SK-N-SH (cell line): ENCODE measurements around the gene ATG3. TPM values are rescaled to one million over a fixed set of nuclear protein-coding genes. Genes with fewer than 3 reads are reported as not detected.

Source experiments
- CTCF ChIA-PET: fragments of 300-600, 350-600 bp; formaldehyde crosslinking; extraction: SDS; loops from one replicate; lab custom pipeline; 2021; lab: Yijun Ruan, JAX
- POLR2A ChIA-PET: fragments of 350-600 bp; sonication (Branson Sonifier 250); formaldehyde crosslinking; extraction: SDS; loops from one replicate; lab custom pipeline; 2020; ENCODE audit warnings: antibody characterized with exemption, inconsistent platforms; lab: Yijun Ruan, JAX
- DNase-seq: peaks from one replicate; pipeline ENCODE4 v3.0.0; 2012
- H2AFZ ChIP-seq: fragments of 200-600 bp; sonication (generic); 2 replicates; pipeline ENCODE4 v1.8.1; 2016; ENCODE audit warnings: antibody characterized with exemption, mild to moderate bottlenecking, low read depth
- H3F3A ChIP-seq: fragments of 200-600 bp; sonication (generic); replicated peaks from 2 replicates; pipeline ENCODE3; 2016; ENCODE audit warnings: antibody characterized with exemption, mild to moderate bottlenecking; ENCODE audit not compliant: insufficient read depth
- H3K27ac ChIP-seq, 2 experiments: fragments of 200-500 bp in 1 of 2; fragments of 200-600 bp in 1 of 2; sonication (Bioruptor generic) in 1 of 2; sonication (generic), shearing (Covaris generic) in 1 of 2; 2 replicates each; pipeline versions ENCODE4 v1.5.1 to v1.6.1; 2014 to 2016; ENCODE audit warnings: low read depth in 2 of 2, inconsistent platforms in 1 of 2, low read length in 1 of 2, mild to moderate bottlenecking in 1 of 2, mixed read lengths in 1 of 2
- H3K27me3 ChIP-seq: fragments of 200-600 bp; sonication (generic), shearing (Covaris generic); 2 replicates; pipeline ENCODE4 v1.6.1; 2016; ENCODE audit warnings: mixed run types; ENCODE audit not compliant: insufficient read depth
- H3K36me3 ChIP-seq, 2 experiments: fragments of 200-500 bp in 1 of 2; fragments of 200-600 bp in 1 of 2; sonication (Bioruptor generic) in 1 of 2; sonication (generic) in 1 of 2; replicated peaks in 1 of 2; 2 replicates each; pipeline versions ENCODE3 to v1.5.1; 2014 to 2016; ENCODE audit warnings: low read length in 1 of 2, mild to moderate bottlenecking in 1 of 2; ENCODE audit not compliant: insufficient read depth in 2 of 2, control insufficient read depth in 1 of 2
- H3K4me1 ChIP-seq, 2 experiments: fragments of 200-500 bp in 1 of 2; fragments of 200-600 bp in 1 of 2; sonication (Bioruptor generic) in 1 of 2; sonication (generic), shearing (Covaris generic) in 1 of 2; 2 replicates each; pipeline versions ENCODE4 v1.5.1 to v1.6.1; 2014 to 2016; ENCODE audit warnings: low read depth in 1 of 2, low read length in 1 of 2, mixed run types in 1 of 2; ENCODE audit not compliant: insufficient read depth in 2 of 2, control insufficient read depth in 1 of 2
- H3K4me2 ChIP-seq: fragments of 200-600 bp; sonication (generic), shearing (Covaris generic); 2 replicates; pipeline ENCODE4 v1.6.1; 2017; ENCODE audit warnings: mixed run types
- H3K4me3 ChIP-seq, 2 experiments: fragments of 200-500 bp in 1 of 2; fragments of 200-600 bp in 1 of 2; sonication (Bioruptor generic) in 1 of 2; sonication (generic), shearing (Covaris generic) in 1 of 2; 2 replicates each; pipeline versions ENCODE4 v1.5.1 to v1.8.1; 2014 to 2016; ENCODE audit warnings: low read depth in 2 of 2, inconsistent platforms in 1 of 2, low read length in 1 of 2, mild to moderate bottlenecking in 1 of 2, mixed read lengths in 1 of 2, moderate library complexity in 1 of 2
- H3K79me2 ChIP-seq: fragments of 200-600 bp; sonication (generic); 2 replicates; pipeline ENCODE4 v1.8.1; 2017; ENCODE audit warnings: mild to moderate bottlenecking; ENCODE audit not compliant: insufficient read depth
- H3K9ac ChIP-seq: fragments of 200-600 bp; sonication (generic); 2 replicates; pipeline ENCODE4 v1.6.1; 2017; ENCODE audit warnings: mixed run types
- H3K9me2 ChIP-seq: fragments of 200-600 bp; sonication (generic); 2 replicates; pipeline ENCODE4 v1.6.1; 2017; ENCODE audit warnings: mixed run types
- H3K9me3 ChIP-seq: fragments of 200-600 bp; sonication (generic); 2 replicates; pipeline ENCODE4 v1.6.1; 2017; ENCODE audit warnings: mixed run types, mild to moderate bottlenecking, moderate library complexity
- H4K20me1 ChIP-seq: fragments of 200-600 bp; sonication (generic); 2 replicates; pipeline ENCODE4 v1.6.1; 2017; ENCODE audit warnings: mild to moderate bottlenecking, mixed run types; ENCODE audit not compliant: insufficient read depth
- FOSL2 ChIP-seq: IDR thresholded peaks from 2 replicates; pipeline ENCODE4 v1.4.0; 2012; ENCODE audit warnings: low read depth, mild to moderate bottlenecking, moderate library complexity, borderline replicate concordance
- JUND ChIP-seq: IDR thresholded peaks from 2 replicates; pipeline ENCODE4 v1.4.0; 2012
- MXI1 ChIP-seq: IDR thresholded peaks from 2 replicates; pipeline ENCODE4 v1.6.1; 2012; ENCODE audit warnings: mild to moderate bottlenecking, low read depth, low read length, improper control_type of control experiment
- NFIC ChIP-seq: IDR thresholded peaks from 2 replicates; pipeline ENCODE4 v1.4.0; 2012; ENCODE audit warnings: borderline replicate concordance
- PBX3 ChIP-seq: IDR thresholded peaks from 2 replicates; pipeline ENCODE4; 2012
- RAD21 ChIP-seq: IDR thresholded peaks from 2 replicates; pipeline ENCODE4 v1.6.1; 2012; ENCODE audit warnings: mild to moderate bottlenecking, low read length
- REST ChIP-seq: IDR thresholded peaks from 2 replicates; pipeline ENCODE4 v1.6.1; 2012; ENCODE audit warnings: mild to moderate bottlenecking, low read depth, low read length, moderate library complexity
- RFX5 ChIP-seq: IDR thresholded peaks from 2 replicates; pipeline ENCODE4 v1.6.1; 2012; ENCODE audit warnings: mild to moderate bottlenecking, improper control_type of control experiment, low read length
- SIN3A ChIP-seq: IDR thresholded peaks from 2 replicates; pipeline ENCODE4 v1.6.1; 2012; ENCODE audit warnings: low read depth, mild to moderate bottlenecking, low read length, moderate library complexity, borderline replicate concordance
- USF1 ChIP-seq: IDR thresholded peaks from 2 replicates; pipeline ENCODE4 v1.4.0; 2012; ENCODE audit warnings: low read depth, borderline replicate concordance
- YY1 ChIP-seq: IDR thresholded peaks from 2 replicates; pipeline ENCODE4 v1.4.0; 2012; ENCODE audit warnings: low read depth, mild to moderate bottlenecking
- WGBS: methylation state at CpG from one replicate; pipeline ENCODE4 v1.1.6; 2017; ENCODE audit warnings: low lambda C conversion rate; 5-methylcytosine and 5-hydroxymethylcytosine counted together
- polyA plus RNA-seq, 3 experiments: library from polyadenylated mRNA; depleted of rRNA; stranded (reverse); fragments of >200 nt; gene quantifications; 2 replicates each; pipeline ENCODE4 v1.2.3, GENCODE V29; 2012
- TF ChIP-seq, protein P1 (sequence below): fragments of 150-350 bp; IDR thresholded peaks from 2 replicates; pipeline ENCODE4 v1.6.1; 2016; ENCODE audit warnings: mild to moderate bottlenecking, low read depth, low read length
- TF ChIP-seq, protein P2 (sequence below): IDR thresholded peaks from 2 replicates; pipeline ENCODE4 v1.4.0; 2012; ENCODE audit warnings: low read depth, borderline replicate concordance

The ATG3 gene
- polyA plus RNA-seq, 1 of the 3 experiments (the other 2 are of a cell fraction), result 38.8 TPM

GRCh38 chr3:112557976-112558375, 3.8 kb downstream of the ATG3 start:
- peaks cover 8% of the 10 kb centered on the region in 2 experiments for H3K36me3 ChIP-seq
- H3K27ac ChIP-seq, result no peak overlapping the region
- H3F3A ChIP-seq, result peaks cover 29% of the 10 kb centered on the region
- H3K9ac ChIP-seq, result no peak overlapping the region
- DNase-seq, result no peak
- no peak overlapping the region for H2AFZ ChIP-seq
- POLR2A ChIA-PET, result no interaction called here
- H3K27me3 ChIP-seq, result no peaks in the 10 kb centered on the region
- no peaks in the 10 kb centered on the region for H3K9me2 ChIP-seq
- H3K4me1 ChIP-seq, result peaks cover 10 to 14% of the 10 kb centered on the region in 2 experiments; a peak in 3 of 4 replicates
- no peaks in the 10 kb centered on the region for H4K20me1 ChIP-seq
- H3K9me3 ChIP-seq, result no peaks in the 10 kb centered on the region
- peaks cover 81% of the 10 kb centered on the region for H3K79me2 ChIP-seq
- H3K4me3 ChIP-seq, result no peak overlapping the region
- no peak for TF ChIP-seq MXI1
- no peak for TF ChIP-seq YY1
- TF ChIP-seq NFIC, result no peak
- no peak for TF ChIP-seq REST
- TF ChIP-seq, protein P1, sequence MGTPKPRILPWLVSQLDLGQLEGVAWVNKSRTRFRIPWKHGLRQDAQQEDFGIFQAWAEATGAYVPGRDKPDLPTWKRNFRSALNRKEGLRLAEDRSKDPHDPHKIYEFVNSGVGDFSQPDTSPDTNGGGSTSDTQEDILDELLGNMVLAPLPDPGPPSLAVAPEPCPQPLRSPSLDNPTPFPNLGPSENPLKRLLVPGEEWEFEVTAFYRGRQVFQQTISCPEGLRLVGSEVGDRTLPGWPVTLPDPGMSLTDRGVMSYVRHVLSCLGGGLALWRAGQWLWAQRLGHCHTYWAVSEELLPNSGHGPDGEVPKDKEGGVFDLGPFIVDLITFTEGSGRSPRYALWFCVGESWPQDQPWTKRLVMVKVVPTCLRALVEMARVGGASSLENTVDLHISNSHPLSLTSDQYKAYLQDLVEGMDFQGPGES, result no peak
- TF ChIP-seq USF1, result no peak
- no peak for TF ChIP-seq RFX5
- TF ChIP-seq, protein P2, sequence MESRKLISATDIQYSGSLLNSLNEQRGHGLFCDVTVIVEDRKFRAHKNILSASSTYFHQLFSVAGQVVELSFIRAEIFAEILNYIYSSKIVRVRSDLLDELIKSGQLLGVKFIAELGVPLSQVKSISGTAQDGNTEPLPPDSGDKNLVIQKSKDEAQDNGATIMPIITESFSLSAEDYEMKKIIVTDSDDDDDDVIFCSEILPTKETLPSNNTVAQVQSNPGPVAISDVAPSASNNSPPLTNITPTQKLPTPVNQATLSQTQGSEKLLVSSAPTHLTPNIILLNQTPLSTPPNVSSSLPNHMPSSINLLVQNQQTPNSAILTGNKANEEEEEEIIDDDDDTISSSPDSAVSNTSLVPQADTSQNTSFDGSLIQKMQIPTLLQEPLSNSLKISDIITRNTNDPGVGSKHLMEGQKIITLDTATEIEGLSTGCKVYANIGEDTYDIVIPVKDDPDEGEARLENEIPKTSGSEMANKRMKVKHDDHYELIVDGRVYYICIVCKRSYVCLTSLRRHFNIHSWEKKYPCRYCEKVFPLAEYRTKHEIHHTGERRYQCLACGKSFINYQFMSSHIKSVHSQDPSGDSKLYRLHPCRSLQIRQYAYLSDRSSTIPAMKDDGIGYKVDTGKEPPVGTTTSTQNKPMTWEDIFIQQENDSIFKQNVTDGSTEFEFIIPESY, result no peak
- no peak for TF ChIP-seq PBX3
- no peak for TF ChIP-seq FOSL2
- TF ChIP-seq JUND, result no peak
- no peak for TF ChIP-seq SIN3A
- TF ChIP-seq RAD21, result no peak
- no peak overlapping the region for H3K4me2 ChIP-seq
- 96% methylated on average over 1 of the region's 1 CpG for WGBS
- CTCF ChIA-PET, result no interaction called here
